OCI-LY1 (cell line): Measurements from ENCODE around the gene GLB1L3.

Experiments used
- H2AFZ ChIP-seq: fragments of 200-600 bp; sonication (generic), shearing (Covaris generic); 2 replicates; pipeline ENCODE4 v1.6.0; 2014; ENCODE audit warnings: antibody characterized with exemption, mild to moderate bottlenecking, low read length
- H3F3A ChIP-seq: fragments of 200-600 bp; sonication (generic), shearing (Covaris generic); 2 replicates; pipeline ENCODE4 v1.6.0; 2014; ENCODE audit warnings: mild to moderate bottlenecking, antibody characterized with exemption, low read length, moderate library complexity; ENCODE audit not compliant: insufficient read depth
- H3K27ac ChIP-seq: fragments of 200-600 bp; sonication (generic); 2 replicates; pipeline ENCODE4 v1.5.1; 2014; ENCODE audit warnings: low read length, mixed run types, mild to moderate bottlenecking, low read depth; ENCODE audit not compliant: poor library complexity, severe bottlenecking
- H3K27me3 ChIP-seq: fragments of 200-600 bp; sonication (generic); 2 replicates; pipeline ENCODE4 v1.6.0; 2014; ENCODE audit warnings: antibody characterized with exemption, mild to moderate bottlenecking, low read length, moderate library complexity; ENCODE audit not compliant: insufficient read depth
- H3K36me3 ChIP-seq: fragments of 200-600 bp; sonication (generic); 2 replicates; pipeline ENCODE4 v1.6.1; 2014; ENCODE audit warnings: mild to moderate bottlenecking, antibody characterized with exemption, low read length, moderate library complexity, mixed read lengths; ENCODE audit not compliant: insufficient read depth
- H3K4me1 ChIP-seq: fragments of 200-600 bp; sonication (generic); 2 replicates; pipeline ENCODE4 v1.5.1; 2014; ENCODE audit warnings: mild to moderate bottlenecking, low read length, moderate library complexity; ENCODE audit not compliant: insufficient read depth, severe bottlenecking
- H3K4me2 ChIP-seq: fragments of 200-600 bp; sonication (generic), shearing (Covaris generic); 2 replicates; pipeline ENCODE4 v1.6.1; 2014; ENCODE audit warnings: low read length
- H3K4me3 ChIP-seq: fragments of 200-600 bp; sonication (generic); 2 replicates; pipeline ENCODE4 v1.5.1; 2014; ENCODE audit warnings: low read length, low read depth, mild to moderate bottlenecking, mixed read lengths; ENCODE audit not compliant: poor library complexity, severe bottlenecking
- H3K79me2 ChIP-seq: fragments of 200-600 bp; shearing (Covaris generic); 2 replicates; pipeline ENCODE4 v1.6.1; 2016; ENCODE audit warnings: mixed run types, low read length, mixed read lengths; ENCODE audit not compliant: insufficient read depth
- H3K9ac ChIP-seq: fragments of 200-600 bp; sonication (generic), shearing (Covaris generic); 2 replicates; pipeline ENCODE4 v1.6.1; 2014; ENCODE audit warnings: mild to moderate bottlenecking, low read length, mixed read lengths
- H3K9me2 ChIP-seq: fragments of 200-600 bp; sonication (generic), shearing (Covaris generic); 2 replicates; pipeline ENCODE4 v1.6.1; 2014; ENCODE audit warnings: low read depth, mild to moderate bottlenecking, low read length, mixed read lengths
- H3K9me3 ChIP-seq: fragments of 200-600 bp; shearing (Covaris generic); 2 replicates; pipeline ENCODE4 v1.6.1; 2014; ENCODE audit warnings: low read length, mixed read lengths
- H4K20me1 ChIP-seq: fragments of 200-600 bp; sonication (generic), shearing (Covaris generic); 2 replicates; pipeline ENCODE4 v1.6.0; 2016; ENCODE audit warnings: mild to moderate bottlenecking, low read length; ENCODE audit not compliant: insufficient read depth
- CTCF ChIP-seq: fragments of 200-600 bp; sonication (generic), shearing (Covaris generic); IDR thresholded peaks from 2 replicates; pipeline ENCODE4 v1.5.1; 2017; ENCODE audit warnings: mild to moderate bottlenecking, antibody characterized with exemption, low read length, moderate library complexity, mixed read lengths
- EZH2 ChIP-seq: fragments of 200-600 bp; sonication (generic), shearing (Covaris generic); IDR thresholded peaks from 2 replicates; pipeline ENCODE4 v1.8.0; 2017; ENCODE audit warnings: borderline replicate concordance, mixed run types, mild to moderate bottlenecking, antibody characterized with exemption, low read length, moderate library complexity, mixed read lengths

The GLB1L3 gene

GRCh38 chr11:134356656-134357544 lies 80.7 kb downstream of the GLB1L3 start:
- Histone ChIP-seq H3K9ac (no peak overlapping the region), H3K4me1 (no peaks in the 10 kb centered on the region), H3K27me3 (no peaks in the 10 kb centered on the region), H3K79me2 (no peaks in the 10 kb centered on the region), H2AFZ (no peak overlapping the region), H3K4me3 (no peak overlapping the region), H3K9me3 (no peaks in the 10 kb centered on the region), H3K36me3 (no peaks in the 10 kb centered on the region), H4K20me1 (no peaks in the 10 kb centered on the region), H3F3A (no peaks in the 10 kb centered on the region), H3K27ac (no peak overlapping the region), H3K4me2 (no peak overlapping the region), H3K9me2 (no peaks in the 10 kb centered on the region)
- TF ChIP-seq EZH2: no peak
- no peak for TF ChIP-seq CTCF

- Histone ChIP-seq H2AFZ (no peak overlapping the region), H3K4me2 (no peak overlapping the region), H3K36me3 (no peaks in the 10 kb centered on the region), H3K4me3 (no peak overlapping the region), H4K20me1 (no peaks in the 10 kb centered on the region), H3K27ac (no peak overlapping the region), H3K79me2 (no peaks in the 10 kb centered on the region), H3K9me2 (no peaks in the 10 kb centered on the region), H3K27me3 (no peaks in the 10 kb centered on the region), H3K9me3 (no peaks in the 10 kb centered on the region), H3F3A (no peaks in the 10 kb centered on the region), H3K9ac (no peak overlapping the region), H3K4me1 (no peaks in the 10 kb centered on the region)
- no peak for TF ChIP-seq EZH2
- TF ChIP-seq CTCF: no peak
Observed at GRCh38 chr11:134357545-134357839, 81.3 kb downstream of the GLB1L3 start.

DNA sequence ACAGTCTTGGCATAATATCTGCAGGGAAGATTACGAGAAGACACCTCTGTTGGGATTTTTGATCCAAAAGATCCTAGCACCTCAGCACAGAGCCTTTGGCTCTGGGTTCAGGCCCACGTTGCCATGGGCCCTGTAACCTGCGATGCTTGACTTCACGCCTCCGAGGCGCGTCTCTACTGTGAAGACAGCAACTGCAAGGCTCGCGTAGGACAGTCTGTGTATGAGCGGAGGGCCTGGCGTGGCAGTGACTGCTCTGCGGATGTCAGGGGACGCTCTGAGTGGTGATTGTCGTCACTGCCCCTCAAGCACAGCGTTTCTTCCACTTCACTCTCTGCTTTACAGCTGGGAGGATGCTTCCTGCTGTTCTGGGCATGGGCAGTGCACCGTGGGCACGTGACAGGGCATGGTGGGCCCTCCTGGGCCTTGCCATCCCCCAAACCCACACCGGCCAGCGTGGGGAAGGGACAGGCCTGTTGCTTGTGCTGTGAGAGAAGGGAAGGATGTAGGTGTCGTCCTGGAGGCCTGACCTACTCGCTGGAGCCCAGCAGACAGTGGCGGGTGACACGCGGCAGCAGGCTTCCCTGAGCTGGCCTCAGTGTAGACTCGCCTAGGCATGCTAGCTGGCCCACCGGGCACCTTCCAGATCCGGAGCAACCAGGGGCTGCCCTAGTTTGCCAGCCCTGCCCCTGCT lies 82.1 kb downstream of the GLB1L3 start:
- H3K36me3 ChIP-seq: no peaks in the 10 kb centered on the region
- no peaks in the 10 kb centered on the region for H3K9me3 ChIP-seq
- no peaks in the 10 kb centered on the region for H3K27me3 ChIP-seq
- H3K4me2 ChIP-seq: no peak overlapping the region
- H3K79me2 ChIP-seq: no peaks in the 10 kb centered on the region
- H3K4me1 ChIP-seq: no peaks in the 10 kb centered on the region
- H3K27ac ChIP-seq: no peak overlapping the region
- H3K4me3 ChIP-seq: no peak overlapping the region
- no peak overlapping the region for H3K9ac ChIP-seq
- TF ChIP-seq CTCF (no peak), EZH2 (no peak)
- H3K9me2 ChIP-seq: no peaks in the 10 kb centered on the region
- H4K20me1 ChIP-seq: no peaks in the 10 kb centered on the region
- H3F3A ChIP-seq: no peaks in the 10 kb centered on the region
- H2AFZ ChIP-seq: no peak overlapping the region
